ENCODE data around the gene NBEAL2.
A peak's percentile ranks its signal among the peaks of the same experiment; 100 is the strongest.

NBEAL2 gene

DNA sequence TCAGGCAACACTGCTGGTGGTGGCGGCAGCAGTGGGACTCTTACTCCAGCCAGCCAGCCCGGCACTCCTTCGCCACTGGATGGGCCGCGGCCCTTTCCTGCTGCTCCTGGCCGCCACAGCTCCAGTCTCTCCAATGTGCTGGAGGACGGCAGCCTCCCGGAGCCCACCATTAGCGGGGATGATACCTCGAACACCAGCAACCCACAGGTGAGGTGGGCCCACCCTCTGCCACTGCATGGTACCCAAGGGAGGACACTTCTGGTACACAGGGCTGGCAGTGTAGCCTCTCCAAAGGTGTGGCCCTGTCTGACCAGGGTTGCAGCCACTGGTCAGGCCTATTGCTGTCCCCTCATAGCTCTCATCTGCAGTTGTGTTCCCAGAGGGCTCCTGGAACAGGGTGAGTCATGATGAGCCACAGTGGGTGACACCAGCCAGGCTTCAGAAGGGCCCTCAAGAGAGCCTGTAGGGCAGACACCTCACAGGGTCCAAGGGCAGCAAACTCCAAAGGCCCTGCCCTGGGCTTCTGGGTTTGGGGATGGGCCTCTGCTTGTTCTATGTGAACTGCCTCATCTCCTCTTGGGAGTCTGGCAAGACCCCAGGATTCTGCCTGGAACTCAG lies 20.8 kb downstream of the NBEAL2 start:
- DNase-seq (ENCODE audit: low spot score) = peak; percentile 68

DNA sequence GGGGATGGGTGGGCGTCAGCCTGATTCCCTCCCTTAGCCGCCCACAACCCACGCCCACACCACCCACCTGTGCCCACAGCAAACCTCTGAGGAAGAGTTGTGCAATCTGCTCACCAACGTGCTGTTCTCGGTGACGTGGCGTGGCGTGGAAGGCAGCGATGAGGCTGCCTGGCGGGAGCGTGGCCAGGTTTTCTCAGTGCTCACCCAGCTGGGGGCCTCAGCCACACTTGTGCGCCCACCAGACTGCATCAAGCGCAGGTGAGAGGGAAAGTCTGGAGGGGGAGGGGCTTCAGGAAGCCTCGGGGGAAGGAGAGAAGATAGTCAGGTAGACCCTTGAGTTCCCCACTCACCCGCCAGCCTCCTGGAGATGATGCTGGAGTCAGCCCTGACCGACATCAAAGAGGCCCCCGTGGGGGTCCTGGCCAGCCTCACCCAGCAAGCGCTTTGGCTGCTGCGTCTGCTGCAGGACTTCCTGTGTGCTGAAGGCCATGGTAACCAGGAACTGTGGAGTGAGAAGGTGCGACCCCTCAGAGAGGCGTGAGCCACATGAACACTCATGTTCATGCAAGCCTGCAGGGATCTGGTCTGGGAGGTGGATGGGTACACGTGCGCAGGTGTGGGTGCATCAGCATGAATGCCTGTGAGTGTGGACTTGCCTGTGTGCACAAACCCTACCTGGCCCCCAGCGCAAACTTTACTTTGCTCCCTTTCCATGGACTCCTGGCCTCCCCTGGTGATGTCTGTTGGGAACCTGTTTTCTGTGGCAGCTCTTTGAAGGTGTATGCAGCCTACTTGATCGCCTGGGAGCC lies 21.7 kb downstream of the NBEAL2 start:
- DNase-seq (ENCODE audit: low spot score) = no peak

GRCh38 chr3:47001731-47002170 lies 22.3 kb downstream of the NBEAL2 start:
- no peak for DNase-seq (ENCODE audit: low spot score)

DNA sequence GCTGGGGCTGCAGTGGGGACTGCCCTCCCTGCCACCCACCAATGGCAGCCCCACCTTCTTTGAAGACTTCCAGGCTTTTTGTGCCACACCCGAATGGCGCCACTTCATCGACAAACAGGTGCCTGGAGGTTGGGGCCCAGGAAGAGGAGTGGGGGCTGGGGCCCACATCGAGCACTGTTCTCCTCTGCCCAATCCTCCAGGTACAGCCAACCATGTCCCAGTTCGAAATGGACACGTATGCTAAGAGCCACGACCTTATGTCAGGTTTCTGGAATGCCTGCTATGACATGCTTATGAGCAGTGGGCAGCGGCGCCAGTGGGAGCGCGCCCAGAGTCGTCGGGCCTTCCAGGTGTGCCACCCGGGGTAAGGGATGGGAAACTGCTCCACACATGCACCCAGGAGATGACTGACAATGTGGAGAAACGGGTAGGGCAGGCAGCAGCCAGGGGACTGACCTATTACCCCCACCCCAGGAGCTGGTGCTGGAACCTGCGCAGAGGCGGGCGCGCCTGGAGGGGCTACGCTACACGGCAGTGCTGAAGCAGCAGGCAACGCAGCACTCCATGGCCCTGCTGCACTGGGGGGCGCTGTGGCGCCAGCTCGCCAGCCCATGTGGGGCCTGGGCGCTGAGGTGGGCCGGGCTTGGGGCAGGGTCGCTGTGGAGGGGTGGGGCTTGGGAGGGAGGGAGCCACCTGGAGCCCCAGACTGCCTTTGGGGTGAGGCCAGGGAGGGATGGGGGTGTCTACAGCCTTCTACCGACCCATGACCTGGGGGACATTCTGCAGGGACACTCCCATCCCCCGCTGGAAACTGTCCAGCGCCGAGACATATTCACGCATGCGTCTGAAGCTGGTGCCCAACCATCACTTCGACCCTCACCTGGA lies 22.9 kb downstream of the NBEAL2 start:
- no peak for DNase-seq (ENCODE audit: low spot score)

DNA sequence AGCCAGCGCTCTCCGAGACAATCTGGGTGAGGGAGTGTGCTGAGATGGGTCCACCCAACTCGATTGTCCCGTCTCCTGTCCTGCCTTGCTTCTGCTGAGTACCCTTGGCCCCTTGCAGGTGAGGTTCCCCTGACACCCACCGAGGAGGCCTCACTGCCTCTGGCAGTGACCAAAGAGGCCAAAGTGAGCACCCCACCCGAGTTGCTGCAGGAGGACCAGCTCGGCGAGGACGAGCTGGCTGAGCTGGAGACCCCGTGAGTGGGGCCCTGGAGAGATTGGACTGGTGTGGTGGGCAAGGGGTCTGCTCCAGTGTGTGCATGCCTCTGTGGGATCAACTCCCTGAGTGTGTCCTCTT lies 23.6 kb downstream of the NBEAL2 start:
- no peak for DNase-seq (ENCODE audit: low spot score)

DNA sequence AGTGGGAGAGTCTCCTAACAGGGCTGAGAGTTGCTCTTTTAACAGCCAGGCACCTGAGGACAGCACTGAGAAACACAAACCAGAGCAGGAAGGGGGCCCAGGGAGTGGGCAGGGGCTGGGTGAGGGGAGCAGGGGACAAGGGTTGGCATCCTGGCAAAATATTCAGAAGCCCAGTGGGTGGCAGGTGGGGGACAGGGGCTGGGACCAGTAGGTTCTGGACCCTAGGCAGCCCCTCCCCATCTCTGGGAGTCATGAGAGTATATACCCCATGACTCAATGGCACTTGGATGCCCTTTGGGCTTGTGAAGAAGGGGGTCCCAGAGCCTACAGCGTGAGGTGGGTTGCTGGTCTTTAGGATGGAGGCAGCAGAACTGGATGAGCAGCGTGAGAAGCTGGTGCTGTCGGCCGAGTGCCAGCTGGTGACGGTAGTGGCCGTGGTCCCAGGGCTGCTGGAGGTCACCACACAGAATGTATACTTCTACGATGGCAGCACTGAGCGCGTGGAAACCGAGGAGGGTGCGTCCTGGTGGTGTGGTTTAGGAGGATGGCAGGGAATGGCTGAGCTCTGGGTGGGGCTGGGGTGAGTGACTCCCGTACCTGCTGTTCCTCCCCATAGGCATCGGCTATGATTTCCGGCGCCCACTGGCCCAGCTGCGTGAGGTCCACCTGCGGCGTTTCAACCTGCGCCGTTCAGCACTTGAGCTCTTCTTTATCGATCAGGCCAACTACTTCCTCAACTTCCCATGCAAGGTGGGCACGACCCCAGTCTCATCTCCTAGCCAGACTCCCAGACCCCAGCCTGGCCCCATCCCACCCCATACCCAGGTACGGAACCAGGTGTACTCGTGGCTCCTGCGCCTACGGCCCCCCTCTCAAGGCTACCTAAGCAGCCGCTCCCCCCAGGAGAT lies 24.2 kb downstream of the NBEAL2 start:
- no peak for DNase-seq (ENCODE audit: low spot score)

GRCh38 chr3:47004369-47005211 lies 25.1 kb downstream of the NBEAL2 start:
- no peak for DNase-seq (ENCODE audit: low spot score)

DNA sequence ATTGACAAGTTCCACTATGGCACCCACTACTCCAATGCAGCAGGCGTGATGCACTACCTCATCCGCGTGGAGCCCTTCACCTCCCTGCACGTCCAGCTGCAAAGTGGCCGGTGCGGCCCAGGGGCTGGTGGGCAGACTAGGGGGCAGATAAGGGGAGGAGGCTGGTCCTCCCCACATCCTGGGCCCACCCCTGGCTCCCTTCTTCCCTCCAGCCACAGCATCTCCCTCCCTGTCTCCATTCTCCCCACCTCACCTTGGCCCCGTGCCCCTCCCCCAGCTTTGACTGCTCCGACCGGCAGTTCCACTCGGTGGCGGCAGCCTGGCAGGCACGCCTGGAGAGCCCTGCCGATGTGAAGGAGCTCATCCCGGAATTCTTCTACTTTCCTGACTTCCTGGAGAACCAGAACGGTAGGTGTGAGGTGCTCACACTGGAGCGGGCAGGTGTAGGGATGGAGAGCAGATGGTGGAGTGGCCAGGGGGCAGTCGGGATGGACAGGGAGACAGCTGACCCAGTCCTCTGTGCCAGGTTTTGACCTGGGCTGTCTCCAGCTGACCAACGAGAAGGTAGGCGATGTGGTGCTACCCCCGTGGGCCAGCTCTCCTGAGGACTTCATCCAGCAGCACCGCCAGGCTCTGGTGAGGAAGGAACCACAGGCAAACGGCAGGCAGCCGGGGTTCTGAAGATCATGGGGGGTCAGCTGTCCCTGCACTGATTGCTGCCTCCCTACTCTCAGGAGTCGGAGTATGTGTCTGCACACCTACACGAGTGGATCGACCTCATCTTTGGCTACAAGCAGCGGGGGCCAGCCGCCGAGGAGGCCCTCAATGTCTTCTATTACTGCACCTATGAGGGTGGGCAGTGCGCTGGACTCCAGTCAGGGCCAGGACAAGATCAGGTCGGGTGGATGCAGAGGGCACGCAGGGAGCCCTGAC lies 26.0 kb downstream of the NBEAL2 start:
- DNase-seq (ENCODE audit: low spot score) = no peak

- DNase-seq (ENCODE audit: low spot score) = no peak
These were observed 26.7 kb downstream of the NBEAL2 start for GRCh38 chr3:47006145-47006651.

DNA sequence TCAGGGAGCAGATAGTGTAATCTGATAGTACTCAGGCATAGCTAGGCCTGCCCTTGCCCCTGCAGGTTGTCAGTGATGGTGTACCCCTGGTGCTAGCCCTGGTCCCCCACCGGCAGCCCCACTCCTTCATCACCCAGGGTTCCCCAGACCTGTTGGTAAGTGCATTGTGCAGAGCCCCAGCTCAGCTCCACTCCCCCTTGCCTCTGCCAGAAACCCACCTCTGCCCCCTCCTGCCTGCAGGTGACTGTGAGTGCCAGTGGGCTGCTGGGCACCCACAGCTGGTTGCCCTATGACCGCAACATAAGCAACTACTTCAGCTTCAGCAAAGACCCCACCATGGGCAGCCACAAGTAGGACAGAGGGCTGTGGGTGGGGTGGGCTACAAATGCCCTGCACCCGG lies 27.5 kb downstream of the NBEAL2 start:
- no peak for DNase-seq (ENCODE audit: low spot score)

- no peak for DNase-seq (ENCODE audit: low spot score)
These were observed 28.2 kb downstream of the NBEAL2 start for GRCh38 chr3:47007482-47008233.

- no peak for DNase-seq (ENCODE audit: low spot score)
These were observed 28.8 kb downstream of the NBEAL2 start for GRCh38 chr3:47008234-47008796.

GRCh38 chr3:47008851-47009224 lies 29.4 kb downstream of the NBEAL2 start:
- no peak for DNase-seq (ENCODE audit: low spot score)

DNA sequence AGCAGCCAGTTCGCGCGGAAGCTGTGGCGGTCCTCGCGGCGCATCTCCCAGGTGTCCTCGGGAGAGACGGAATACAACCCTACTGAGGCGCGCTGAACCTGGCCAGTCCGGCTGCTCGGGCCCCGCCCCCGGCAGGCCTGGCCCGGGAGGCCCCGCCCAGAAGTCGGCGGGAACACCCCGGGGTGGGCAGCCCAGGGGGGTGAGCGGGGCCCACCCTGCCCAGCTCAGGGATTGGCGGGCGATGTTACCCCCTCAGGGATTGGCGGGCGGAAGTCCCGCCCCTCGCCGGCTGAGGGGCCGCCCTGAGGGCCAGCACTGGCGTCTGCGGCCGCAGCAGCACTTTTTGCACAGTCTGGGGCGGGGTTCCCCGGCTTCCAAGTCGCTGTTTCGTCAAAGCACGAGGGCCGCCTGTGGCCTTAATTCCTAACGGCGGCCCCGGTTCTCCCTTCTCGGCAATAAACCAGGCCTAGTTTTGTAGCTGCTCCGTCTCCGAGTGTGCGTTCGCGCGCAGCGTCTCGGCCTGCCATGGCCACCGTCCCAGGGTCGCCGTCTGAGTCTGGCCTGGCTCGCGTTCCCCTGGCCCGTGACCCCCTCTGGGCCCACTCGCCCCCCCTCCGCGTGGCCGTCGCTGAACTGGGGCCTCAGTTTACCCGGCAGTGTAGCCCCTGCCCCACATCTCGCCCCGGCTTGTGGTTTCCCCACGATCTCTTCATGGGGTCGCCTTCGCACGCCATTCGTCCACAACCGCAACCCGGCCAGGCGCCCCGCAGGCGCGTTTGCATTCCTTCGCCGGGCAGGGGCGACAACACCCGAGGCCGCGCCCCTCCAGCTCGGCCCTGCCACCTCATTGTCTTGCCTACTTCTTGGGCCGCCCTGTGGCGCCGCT lies 30.0 kb downstream of the NBEAL2 start:
- DNase-seq (ENCODE audit: low spot score) = peak; percentile 87

DNA sequence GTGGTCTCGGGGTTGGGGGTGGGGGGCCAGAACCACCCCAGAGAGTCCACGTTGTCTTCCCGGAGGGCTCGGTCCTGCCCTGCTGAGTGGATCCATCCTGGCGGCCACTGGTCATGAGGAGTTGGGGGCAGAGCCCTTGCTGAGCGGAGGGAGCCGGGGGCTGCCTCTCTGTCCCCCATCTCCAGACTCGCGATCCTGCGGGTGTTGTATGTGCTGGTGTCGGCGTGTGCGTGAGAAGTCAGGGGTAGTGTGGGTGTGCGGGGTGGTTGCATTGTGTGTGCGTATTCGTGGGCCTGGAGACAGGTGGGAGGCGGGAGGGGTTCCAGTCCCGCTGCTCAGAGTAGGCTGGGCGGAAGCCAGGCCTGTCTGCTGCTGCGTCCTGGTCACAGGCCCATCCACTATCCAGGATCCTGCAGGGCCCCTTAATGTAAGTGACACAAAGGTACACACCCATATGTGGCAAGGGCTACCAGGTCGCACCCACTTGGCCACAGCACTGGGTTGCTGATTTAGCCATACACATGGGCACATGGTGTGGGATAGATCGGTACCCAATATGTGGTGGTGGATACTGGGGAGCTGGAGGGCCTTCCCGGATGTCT lies 30.7 kb downstream of the NBEAL2 start:
- DNase-seq (ENCODE audit: low spot score) = no peak

- no peak for DNase-seq (ENCODE audit: low spot score)
These were observed 31.4 kb downstream of the NBEAL2 start for GRCh38 chr3:47010910-47011309.

DNA sequence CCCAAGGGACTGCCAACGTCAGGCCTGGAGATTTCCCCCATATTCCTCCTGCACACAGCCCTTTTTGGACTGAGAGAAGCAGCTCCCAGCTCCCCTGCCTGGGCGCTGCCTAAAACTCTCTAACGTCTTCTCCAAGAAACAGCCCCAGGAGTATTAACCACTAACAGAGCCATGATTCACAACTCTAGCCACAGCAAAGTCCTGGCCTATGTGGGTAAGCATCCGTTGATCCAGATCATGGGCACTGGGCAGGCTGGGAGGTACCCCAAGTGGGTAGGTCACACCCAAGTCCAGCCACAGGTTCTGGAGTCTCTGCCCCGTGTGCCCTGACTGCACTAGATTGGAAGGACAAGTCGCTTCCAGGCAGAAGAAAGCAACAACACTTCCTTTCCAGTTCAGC lies 31.9 kb downstream of the NBEAL2 start:
- no peak for DNase-seq (ENCODE audit: low spot score)

All from kidney tubule cell (primary cell).